Kidney (tissue), 2 donors: Measurements from ENCODE around the gene KLHL24. TPM values are rescaled to one million over a fixed set of nuclear protein-coding genes. Genes with fewer than 3 reads are reported as not detected.

ENCODE experiments used
- polyA plus RNA-seq: library from polyadenylated mRNA; stranded (reverse); fragments of 350-450 nt; fragmentation: Illumina TruSeq; extraction: RNeasy Lipid Tissue Mini Kit (QIAGEN cat#74804); gene quantifications from one replicate; pipeline ENCODE4 v1.2.3, GENCODE V29; 2014; ENCODE audit warnings: low read depth, low replicate concordance; ENCODE audit not compliant: insufficient read depth
- total RNA-seq: library from RNA; stranded (reverse); fragmentation: NEBNext Ultra II Directional; extraction: Animal tissue kit (Norgen Biotek cat#: 25700); gene quantifications from one replicate; pipeline ENCODE4 v1.2.1, GENCODE V29; 2021
- donor health status: DM: yes; HTN: yes; CAD: no.

KLHL24 gene
- total and polyA plus RNA-seq, 2 donors from 2014 or later = 8.4 to 61.3 TPM

Other genes starting within 250 kb of the KLHL24 start
- gene MCF2L2, start 207.0 kb upstream of the KLHL24 start, total RNA-seq = 1.7 TPM
- gene MCF2L2, start 207.0 kb upstream of the KLHL24 start, polyA plus RNA-seq = 0.32 TPM
- gene KLHL6, start 79.9 kb upstream of the KLHL24 start, total RNA-seq = 9.8 TPM
- 0.37 TPM for gene KLHL6, start 79.9 kb upstream of the KLHL24 start, polyA plus RNA-seq
- 20.5 TPM for gene YEATS2, start 62.2 kb downstream of the KLHL24 start, total RNA-seq
- gene YEATS2, start 62.2 kb downstream of the KLHL24 start, polyA plus RNA-seq = 4.7 TPM
- 1.5 TPM for gene MAP6D1, start 190.0 kb downstream of the KLHL24 start, total RNA-seq
- 1.4 TPM for gene MAP6D1, start 190.0 kb downstream of the KLHL24 start, polyA plus RNA-seq
- 70.2 TPM for gene PARL, start 249.3 kb downstream of the KLHL24 start, total RNA-seq
- 88.8 TPM for gene PARL, start 249.3 kb downstream of the KLHL24 start, polyA plus RNA-seq